ENCODE results near the gene GCNT2.
"Not testable (repeated sequence)": the region's sequence is repeated elsewhere in the genome, so short reads cannot be mapped to it uniquely, and the experiment has no call there.

GCNT2 gene

DNA sequence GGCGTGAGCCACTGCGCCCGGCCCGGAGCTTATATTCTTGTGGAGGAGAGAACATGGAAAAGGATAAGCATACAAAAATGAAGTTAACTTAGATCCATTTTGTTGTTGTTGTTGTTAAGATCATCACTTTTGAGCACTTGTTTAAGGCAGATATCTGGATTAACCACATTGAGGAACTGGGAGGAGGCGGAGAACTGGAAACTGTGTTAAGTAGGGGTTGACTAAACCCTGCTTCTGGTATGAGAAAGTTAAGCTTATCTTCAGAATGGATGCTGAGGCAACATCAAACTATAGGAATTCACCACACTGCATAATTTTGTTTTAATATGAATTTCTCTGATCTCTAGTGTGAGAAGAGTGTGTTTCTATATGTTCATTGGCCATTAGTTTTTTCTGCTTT, 57.6 kb downstream of the GCNT2 start:
- FAIRE-seq (no peak), DNase-seq (ENCODE audit: low spot score) (no peak)

DNA sequence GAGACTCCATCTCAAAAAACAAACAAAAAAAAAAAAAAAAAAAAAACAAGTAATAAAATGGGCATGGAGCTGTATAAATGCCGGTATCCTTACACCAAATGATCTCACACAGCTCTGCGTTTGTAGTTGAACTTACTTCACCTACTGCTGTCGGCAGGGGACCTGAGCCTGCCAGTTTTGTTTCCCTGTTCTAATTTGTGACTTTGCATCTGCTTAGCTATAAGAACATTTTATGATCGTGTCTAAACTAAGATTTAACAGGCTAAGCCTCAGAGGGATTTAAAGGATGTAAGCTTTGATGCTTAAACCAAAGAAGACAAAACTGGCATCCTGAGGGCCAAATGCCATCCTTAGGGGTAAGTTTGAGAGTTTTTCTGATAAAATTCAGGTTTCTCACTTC, 58.7 kb downstream of the GCNT2 start:
- DNase-seq (ENCODE audit: low spot score): no peak
- FAIRE-seq: no peak

DNA sequence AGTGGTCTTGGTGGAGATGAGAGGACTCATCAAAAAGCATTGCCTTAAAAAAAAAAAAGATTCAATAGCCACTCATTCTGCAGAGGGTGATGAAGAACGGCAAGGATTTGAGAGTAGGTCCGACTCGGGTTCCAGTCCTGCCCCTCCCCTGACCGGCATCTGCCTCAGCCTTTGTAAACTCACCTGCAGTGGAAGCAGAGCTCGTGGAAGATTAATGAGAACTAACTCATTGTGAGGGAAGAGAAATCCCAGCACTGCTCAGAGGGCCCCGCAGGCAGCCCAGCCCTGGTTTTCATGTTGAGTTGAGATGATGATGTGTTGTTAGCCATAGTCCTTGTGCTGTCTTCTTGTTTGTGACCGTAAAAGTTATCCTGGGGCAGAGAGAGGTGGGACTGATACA, 59.4 kb downstream of the GCNT2 start:
- DNase-seq (ENCODE audit: low spot score) (no peak), FAIRE-seq (no peak)

DNA sequence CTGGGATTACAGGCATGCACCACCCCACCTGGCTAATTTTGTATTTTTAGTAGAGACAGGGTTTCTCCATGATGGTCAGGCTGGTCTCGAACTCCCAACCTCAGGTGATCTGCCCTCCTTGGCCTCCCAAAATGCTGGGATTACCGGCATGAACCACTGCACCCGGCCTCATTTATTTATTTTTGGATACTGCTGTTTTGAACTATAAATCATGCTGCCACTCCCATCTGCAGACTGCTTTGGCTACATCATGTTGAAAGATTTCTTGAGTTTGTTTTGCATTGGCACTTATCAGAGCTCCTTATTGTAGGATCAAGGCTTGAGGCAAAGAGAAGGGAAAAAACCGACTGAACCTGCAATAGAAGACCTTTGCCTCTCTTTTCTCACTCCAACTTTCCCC, 60.3 kb downstream of the GCNT2 start:
- not testable (repeated sequence) for FAIRE-seq; DNase-seq (ENCODE audit: low spot score)

DNA sequence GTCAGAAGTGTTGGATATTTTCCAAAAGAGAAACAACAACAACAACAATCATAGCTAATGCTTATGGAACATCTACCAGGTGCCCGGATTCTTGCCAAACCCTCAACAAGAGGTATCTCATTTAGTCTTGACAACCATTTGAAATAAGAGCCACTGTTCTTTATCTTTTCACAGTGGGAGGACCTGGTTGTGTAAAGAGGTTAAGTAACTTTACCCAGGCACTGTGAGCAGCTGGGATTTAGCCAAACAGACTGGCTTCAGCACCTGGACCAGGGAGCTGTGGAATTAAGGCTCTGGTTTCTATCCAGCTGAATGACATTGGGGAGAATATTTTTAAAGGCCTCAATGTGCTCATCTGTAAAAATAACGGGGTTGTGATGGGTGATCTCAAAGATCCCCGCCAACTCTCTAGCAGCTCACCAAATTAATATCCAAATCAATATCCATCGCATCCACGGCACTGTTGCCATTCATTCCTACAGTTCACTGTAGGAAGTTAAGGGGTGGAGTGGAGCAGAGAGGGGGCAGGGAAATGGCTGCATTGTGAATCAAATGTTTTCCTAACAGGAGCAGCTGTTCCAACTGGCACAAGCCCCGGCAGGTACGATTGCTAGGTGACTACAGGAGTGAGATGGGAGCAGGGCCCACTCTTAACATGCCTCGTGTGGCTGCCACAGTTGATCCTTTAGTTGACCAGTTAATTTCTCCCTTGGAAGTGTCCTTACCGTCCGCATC, 61.8 kb downstream of the GCNT2 start:
- DNase-seq (ENCODE audit: low spot score) (no peak), FAIRE-seq (no peak)

DNA sequence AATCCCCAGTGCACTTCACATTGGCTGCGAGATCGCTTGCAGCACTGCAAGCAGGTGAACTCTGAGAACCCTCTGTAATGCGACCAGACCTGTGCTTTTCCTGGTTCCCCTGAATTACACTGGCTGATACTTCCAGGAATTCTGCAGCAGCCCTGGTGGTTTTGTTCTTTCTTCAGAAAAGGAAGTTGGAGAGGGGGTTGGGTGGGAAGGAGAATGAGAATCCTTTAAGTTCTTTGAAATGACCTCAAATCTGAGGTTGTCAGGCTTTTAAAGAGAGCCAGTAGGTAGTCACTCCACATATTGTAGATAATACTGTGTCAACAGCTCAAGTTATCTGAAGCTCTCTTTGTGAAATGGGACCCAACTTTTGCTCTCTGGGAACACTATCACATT, 62.4 kb downstream of the GCNT2 start:
- FAIRE-seq (no peak), DNase-seq (ENCODE audit: low spot score) (no peak)

DNA sequence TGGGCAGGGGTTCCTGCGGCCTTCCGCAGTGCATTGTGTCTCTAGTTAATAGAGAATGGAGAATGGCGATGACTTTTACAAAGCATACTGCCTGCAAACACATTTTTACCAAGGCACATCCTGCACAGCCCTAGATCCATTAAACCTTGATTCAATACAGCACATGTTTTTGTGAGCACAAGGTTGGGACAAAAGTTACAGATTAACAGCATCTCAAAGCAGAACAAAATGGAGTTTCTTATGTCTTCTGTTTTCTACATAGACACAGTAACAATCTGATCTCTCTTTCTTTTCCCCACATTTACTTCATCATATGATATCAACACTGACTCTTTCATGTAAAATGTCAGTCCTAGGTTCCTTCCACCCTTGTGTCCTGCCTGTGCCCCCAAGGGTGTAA, 63.5 kb downstream of the GCNT2 start:
- no peak for FAIRE-seq
- DNase-seq (ENCODE audit: low spot score): no peak

DNA sequence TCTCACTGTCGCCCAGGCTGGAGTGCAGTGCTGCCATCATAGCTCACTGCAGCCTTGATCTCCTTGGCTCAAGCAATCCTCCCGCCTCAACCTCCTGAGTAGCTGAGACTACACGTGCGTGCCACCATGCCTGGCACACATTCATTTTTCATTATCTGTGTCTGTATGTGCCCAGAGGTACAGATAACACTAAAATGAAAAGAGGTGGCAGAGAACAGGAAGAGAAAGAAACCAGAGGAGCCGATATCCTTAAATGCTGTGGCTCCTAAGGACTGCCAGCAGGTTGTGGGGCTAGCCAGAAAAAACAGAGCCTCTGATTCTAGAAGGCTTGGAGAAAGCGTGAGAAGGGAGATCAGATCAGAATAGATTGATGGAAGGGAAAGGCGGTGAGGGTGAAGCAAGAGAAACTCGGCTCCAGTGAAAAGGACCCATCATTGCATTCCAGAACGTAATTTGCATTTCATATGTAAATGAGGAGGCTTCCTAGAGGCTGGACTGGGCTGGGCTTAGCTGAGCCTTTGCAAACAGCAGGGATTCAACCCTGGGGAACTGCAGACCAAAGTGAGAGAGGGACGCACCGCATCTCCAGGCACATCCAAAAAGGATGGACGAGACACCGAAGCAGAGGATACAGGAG, 64.2 kb downstream of the GCNT2 start:
- no peak for DNase-seq (ENCODE audit: low spot score)
- FAIRE-seq: no peak

DNA sequence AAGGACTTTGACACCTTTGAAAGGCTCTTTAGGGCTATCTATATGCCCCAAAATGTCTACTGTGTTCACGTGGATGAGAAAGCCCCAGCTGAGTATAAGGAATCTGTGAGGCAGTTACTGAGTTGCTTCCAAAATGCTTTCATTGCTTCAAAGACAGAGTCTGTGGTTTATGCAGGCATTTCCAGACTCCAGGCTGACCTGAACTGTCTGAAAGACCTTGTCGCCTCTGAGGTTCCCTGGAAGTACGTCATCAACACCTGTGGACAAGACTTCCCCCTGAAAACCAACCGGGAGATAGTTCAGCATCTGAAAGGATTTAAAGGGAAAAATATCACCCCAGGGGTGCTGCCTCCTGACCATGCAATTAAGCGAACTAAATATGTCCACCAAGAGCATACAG, 65.2 kb downstream of the GCNT2 start:
- FAIRE-seq (no peak), DNase-seq (ENCODE audit: low spot score) (no peak)

DNA sequence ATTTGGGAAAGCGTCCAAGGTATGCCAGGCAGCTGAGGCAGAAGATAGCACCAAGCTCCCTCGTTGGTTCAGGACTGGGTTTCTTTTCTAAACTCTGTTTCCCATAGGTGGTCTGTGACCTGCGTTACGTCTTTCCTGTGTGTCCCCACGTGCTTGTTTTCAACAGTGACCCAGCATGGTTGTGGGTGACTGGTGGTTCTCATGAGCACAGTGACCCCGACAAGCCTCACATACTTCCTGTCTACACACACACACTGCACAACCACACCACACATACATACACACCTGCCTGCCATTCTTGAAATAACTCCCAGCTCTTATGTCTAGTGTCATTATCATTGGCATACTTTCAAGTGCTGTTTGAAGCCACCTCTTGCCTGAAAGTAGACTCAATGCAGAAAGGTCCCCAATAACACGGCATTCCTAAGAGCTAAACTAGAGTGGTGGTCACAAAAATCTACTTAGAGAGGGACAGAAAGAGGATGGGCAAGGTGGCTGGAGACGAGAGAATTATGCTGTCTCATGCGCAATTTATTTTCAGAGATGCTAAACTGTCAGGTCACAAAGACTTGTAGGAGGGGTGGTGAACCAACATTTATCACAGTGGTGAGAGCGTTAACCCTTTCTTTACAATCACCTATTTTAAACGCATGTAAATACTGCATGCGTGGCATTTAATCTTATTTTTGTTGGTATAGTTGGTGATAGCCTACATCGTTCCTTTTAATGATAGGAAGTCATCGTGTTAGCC, 66.7 kb downstream of the GCNT2 start:
- DNase-seq (ENCODE audit: low spot score) (no peak), FAIRE-seq (no peak)

DNA sequence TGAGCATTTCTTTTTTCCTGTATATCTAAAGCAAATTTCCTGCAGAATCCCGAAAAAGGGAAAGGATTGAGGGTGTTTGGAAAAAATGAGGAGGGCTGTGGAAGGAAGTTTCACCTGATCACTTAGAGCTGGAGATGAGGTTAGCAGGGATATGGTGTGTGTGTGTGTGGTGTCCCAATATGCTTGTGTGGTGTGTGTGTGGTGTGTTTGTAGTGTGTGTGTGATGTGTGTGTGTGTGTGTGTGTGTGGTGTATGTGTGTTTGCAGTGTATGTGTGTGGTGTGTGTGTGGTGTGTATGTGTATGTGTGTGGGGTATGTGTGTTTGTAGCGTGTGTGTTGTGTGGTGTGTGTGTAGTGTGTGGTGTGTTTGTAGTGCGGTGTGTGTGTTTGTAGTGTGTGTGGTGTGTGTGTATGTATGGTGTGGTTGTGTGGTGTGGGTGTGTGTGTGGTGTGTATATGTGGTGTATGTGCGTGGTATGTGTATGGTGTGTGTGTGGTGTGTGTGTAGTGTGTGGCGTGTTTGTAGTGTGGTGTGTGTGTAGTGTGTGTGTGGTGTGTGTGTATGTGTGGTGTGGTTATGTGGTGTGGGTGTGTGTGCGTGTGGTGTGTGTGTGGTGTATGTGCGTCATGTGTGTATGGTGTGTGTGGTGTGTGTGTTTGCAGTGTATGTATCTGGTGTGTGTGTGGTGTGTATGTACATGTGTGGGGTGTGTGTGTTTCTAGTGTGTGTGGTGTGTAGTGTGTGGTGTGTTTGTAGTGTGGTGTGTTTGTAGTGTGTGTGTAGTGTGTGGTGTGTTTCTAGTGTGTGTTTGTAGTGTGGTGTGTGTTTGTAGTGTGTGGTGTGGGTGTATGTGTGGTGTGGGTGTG, 67.6 kb downstream of the GCNT2 start:
- FAIRE-seq (no peak), DNase-seq (ENCODE audit: low spot score) (no peak)

DNA sequence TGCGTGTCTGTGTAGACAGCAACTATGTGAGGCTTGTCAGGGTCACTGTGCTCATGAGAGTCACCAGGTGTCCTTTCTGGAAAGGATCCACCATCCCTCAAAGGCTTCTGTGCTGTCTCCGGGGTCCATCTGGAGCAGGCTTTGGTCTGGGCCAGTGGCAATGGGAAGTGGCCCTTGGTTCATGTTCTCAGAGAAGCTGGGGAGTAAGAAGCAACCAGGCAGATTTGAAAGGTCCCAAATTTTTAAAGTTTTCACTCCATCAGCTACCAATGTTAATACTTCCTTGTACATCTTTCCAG, 68.2 kb downstream of the GCNT2 start:
- FAIRE-seq (no peak), DNase-seq (ENCODE audit: low spot score) (no peak)

DNA sequence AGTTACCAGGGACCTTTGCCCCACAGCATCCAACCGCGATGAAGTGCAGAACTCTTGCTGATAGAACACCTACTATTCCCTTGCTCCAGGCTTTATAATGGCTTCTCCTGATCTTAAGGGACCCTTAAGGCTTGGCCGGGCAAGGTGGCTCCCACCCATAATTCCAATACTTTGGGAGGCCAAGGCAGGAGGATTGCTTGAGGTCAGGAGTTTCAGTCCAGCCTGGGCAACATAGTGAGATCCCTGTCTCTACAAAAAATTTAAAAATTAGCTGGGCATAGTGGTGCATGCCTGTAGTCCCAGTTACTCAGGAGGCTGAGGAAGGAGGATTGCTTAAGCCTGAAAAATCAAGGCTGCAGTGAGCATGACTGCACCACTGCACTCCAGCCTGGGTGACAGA, 68.8 kb downstream of the GCNT2 start:
- no peak for FAIRE-seq
- DNase-seq (ENCODE audit: low spot score): no peak

DNA sequence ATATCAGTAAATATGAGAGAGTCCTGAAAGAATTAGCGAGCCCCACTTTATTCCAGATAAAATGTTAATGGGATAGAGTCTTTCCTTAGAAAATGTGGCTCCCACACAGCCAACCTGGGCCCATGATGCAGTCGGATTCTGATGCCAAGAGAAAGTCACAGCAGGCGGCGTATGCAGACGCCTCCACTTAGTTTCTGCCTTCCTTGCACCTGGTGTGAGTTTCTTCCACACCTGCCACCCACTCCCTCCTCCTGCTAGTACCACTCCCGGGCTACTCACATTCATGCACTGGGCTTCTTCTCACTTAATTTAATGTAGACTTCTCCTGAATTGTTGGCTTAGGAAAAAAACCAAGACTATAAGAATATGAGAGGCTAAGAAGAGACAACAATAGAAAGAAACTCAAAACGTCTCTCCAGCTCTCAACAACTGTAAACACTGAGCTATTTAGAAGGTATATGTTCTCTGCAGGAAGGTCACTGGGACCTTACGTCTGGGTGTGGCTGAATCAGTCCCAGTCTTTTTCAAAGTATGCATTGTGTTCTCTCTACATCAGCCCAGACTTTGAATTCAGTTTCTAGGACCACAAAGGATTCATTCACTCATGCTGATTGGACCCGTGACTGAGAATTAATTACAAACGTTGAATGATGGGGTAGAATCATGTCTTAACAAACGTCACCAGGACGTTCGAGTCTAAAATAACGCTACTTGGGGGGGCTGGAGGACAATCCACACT, 70.4 kb downstream of the GCNT2 start:
- FAIRE-seq (no peak), DNase-seq (ENCODE audit: low spot score) (no peak)

DNA sequence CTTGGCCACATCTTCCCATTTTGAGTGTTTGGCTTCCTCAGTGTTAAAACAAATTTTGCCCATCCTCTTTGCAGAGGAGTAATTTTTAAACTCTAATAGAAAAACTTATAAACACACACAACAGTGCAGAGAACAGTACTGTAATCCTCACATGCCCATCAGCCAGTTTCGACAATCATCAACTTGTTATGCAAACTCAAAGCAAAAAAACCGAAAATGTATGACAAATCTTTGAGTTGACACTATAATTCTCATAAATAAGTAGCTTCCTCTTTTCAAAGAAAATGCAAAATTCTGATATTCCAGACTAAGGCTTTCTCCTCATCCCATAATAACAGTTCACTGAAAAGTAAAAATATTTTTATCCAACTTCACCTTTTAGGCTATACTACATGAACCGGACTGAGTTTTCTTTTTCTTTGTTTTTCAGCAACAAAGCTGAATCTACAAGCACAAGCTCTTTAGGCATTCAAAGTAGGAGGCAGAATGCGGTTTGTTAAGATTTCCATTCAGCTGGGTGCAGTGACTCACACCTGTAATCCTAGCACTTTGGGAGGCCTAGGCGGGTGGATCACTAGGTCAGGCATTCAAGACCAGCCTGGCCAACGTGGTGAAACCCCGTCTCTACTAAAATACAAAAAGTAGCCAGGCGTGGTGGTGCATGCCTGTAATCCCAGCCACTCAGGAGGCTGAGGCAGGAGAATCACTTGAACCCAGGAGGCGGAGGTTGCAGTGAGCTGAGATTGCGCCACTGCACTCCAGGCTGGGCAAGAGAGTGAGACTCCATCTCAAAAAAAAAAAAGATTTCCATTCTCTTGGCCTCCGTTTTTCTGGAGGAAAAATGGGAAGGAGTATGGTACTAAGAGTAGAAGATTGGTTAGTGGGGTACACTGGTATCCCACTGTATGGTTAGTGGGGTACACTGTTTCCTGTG, 74.8 kb downstream of the GCNT2 start:
- FAIRE-seq (peak; percentile 25), DNase-seq (ENCODE audit: low spot score) (peak; percentile 21)

DNA sequence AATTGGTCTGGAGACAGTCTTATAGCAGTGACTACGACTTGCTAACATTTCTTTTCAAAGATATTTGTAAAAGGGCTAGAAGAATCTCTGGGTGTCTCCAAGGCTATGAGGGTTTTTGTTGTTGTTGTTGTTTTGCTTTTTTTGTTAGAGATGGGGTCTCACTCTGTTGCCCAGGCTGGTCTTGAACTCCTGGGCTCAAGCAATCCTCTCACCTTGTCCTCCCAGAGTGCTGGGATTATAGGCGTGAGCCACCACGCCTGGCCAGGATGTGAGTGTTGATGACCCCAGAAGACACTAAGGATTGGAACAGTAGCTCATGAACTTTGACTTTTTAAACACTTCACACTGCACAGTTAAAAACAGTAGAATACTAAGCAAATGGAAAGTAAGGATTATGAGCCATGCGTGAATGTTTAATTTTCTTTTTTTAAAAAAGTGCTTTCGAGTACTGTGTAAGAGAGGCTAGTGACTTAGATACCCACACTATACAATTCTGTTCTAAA, 76.4 kb downstream of the GCNT2 start:
- FAIRE-seq: no peak
- no peak for DNase-seq (ENCODE audit: low spot score)

DNA sequence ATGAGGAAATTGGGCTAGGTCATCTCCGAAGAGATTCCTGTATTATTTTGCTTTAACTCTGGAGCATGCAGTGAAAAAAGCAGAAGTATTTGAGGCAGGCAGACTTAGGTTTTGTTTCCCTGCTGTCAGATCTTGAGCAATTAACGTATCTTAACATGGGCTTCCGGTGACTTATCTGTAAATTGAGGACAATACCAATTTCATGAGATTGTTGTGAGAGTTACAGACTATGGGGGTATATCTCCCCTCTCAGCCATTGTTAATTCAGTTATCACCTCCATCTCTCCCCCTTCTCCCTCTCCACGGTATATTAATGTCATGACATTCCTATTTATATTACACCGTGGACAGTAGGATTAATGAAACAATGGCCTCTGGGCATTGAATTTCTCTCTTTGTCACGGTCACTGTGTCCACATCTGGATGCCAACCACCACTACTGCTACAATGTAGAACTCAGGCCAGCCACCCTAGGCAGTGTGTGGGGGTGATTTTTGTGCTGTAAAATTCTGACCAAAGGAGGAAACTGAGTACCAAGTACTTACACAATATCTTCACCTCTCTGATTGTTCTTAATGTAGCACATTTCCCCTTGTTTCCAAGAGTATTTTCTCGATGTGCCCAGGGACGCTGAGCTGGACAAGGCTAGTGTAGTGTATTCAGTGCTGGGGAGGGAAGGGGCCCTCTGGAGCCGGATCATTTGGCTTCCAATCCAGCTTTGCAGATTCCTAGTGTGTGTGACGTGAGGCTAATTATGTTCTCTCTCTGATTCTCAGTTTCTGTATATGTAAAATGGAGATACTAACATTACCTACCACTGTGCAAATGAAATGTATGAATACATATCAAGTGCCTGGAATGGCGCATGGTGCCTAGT, 77.2 kb downstream of the GCNT2 start:
- FAIRE-seq (no peak), DNase-seq (ENCODE audit: low spot score) (no peak)

DNA sequence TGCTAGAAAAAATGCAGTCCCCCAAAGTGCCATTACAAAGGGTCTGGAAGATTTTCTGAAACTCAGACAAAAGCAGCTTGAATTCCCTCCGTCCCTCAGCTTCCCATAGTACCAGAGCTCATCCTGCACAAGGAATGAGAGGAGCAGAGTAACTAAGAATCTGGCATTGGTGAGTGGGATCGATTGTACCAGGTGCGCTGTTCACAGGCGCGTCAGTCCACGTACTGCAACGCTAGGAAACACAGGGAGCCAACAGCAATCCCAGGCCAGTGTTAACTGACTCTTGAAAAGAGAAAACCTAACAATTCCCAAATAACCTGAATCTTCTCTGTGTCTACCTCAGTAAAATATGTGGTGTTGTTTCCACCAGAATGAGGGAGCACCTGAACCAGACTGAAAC, 77.9 kb downstream of the GCNT2 start:
- FAIRE-seq (no peak), DNase-seq (ENCODE audit: low spot score) (no peak)

DNA sequence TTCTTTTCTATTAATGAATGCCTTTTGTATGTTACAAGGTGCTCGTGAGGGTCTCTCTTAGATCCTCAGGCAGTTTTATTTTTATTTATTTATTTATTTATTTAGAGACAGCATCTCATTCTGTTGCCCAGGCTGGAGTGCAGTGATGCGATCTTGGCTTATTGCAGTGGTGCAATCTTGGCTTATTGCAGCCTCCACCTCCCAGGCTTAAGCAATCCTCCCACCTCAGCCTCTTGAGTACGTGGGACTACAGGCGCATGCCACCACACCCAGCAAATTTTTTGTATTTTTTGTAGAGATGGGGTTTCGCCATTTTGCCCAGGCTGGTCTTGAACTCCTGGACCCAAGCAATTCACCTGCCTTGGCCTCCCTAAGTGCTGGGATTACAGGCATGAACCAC, 79.5 kb downstream of the GCNT2 start:
- FAIRE-seq; DNase-seq (ENCODE audit: low spot score): not testable (repeated sequence)
